Activated CD8-positive, alpha-beta memory T cell treated with anti-CD3 and anti-CD28 coated beads for 36 hours (primary cell): ENCODE measurements around the gene HCN2. TPM values are rescaled to one million over a fixed set of nuclear protein-coding genes. Genes with fewer than 3 reads are reported as not detected.

ENCODE experiments used
- CTCF ChIA-PET: fragments of 350-600 bp; sonication (Branson Sonifier 250); formaldehyde crosslinking; loops from one replicate; lab custom pipeline; 2021; ENCODE audit warnings: antibody characterized with exemption; lab: Charles Lee
- POLR2A ChIA-PET: fragments of 350-600 bp; sonication (Branson Sonifier 250); formaldehyde crosslinking; loops from one replicate; lab custom pipeline; 2021; ENCODE audit warnings: antibody characterized with exemption; lab: Charles Lee
- total RNA-seq, 2 experiments: library from RNA; stranded (reverse); gene quantifications; one replicate each; pipeline ENCODE4 v1.2.3, GENCODE V29; 2021

HCN2 gene
- total RNA-seq, 2 experiments from 2014 or later, result 0.40 to 0.55 TPM

DNA sequence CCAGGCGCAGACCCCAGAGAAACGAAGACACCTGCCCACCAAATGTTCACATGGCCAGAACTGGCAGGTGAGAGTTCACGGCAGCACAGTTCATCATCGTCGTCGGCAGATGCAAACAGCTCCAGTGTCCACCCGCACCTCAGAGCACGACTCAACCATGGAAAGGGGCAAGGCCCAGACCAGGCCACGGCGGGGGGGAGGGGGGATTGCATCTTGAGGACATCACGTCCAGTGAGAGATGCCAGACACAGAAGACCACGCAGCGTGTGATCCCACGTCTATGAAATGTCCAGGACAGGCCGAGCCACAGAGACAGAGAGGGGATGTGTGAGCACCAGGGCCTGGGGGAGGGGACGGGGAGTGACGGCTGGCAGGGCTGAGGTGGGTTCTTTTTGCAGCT is 66.0 kb downstream of the HCN2 start:
- ChIA-PET CTCF (no interaction called here), POLR2A (interaction anchor here (0.6 kb wide), 1 partner anchor 14 kb away, joined by 4 read pairs; no protein-coding TSS in a partner anchor)

DNA sequence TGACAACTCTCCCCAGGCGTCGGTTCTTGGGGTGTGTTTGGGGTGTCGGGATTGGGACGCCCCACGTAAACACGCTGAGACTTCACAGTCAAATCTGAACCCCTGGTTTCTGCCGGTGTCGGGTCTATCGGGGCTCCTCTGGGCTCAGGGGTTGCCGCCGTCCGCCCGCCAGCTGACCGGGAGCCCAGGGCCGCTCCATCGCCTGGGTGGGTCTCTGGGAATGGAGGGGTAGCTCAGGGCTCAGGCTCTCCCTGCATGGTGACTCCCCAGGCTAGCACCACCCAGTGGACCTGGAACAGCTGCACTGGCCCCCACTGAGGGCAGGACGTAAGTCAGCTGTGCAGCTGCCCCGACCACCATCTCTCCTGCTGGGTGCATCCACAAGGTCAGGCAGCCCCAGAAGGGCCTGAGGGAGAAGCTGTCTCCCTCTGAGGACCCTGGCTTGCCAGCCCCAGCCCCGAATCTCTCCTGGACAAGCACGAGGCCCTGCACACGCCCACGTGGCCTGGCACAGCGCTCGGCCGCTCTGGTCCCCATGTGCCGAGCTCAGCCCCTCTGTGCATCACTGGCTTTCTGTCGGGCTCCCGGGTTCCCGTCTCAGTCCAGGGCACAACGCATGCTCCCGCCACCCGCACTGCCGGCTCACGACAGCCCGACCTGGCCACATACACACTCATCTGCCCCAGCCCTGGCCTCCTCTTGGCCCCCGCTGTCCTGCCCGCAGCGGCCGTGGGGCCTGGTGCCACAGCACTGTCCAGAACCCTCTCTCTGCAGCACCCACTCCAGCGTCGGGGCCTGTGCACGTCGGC is 67.3 kb downstream of the HCN2 start:
- CTCF ChIA-PET, result no interaction called here
- POLR2A ChIA-PET, result no interaction called here

- POLR2A ChIA-PET, result no interaction called here
- CTCF ChIA-PET, result no interaction called here
Observed at GRCh38 chr19:657611-658010, 67.9 kb downstream of the HCN2 start.

- CTCF ChIA-PET, result interaction anchor here (1.3 kb wide), 1 partner anchor 76 kb away, joined by 3 read pairs; no protein-coding TSS in a partner anchor
- POLR2A ChIA-PET, result no interaction called here
Observed at GRCh38 chr19:658059-658839, 68.6 kb downstream of the HCN2 start.

GRCh38 chr19:658916-659839 is 69.5 kb downstream of the HCN2 start:
- ChIA-PET POLR2A (interaction anchor here (0.5 to 1.3 kb wide), 2 partner anchors 8 to 27 kb away, joined by 5 to 10 read pairs; no protein-coding TSS in a partner anchor), CTCF (interaction anchor here (1.3 to 2.1 kb wide), 3 partner anchors 20 to 78 kb away, joined by 3 to 5 read pairs (median 3); no protein-coding TSS in a partner anchor)

DNA sequence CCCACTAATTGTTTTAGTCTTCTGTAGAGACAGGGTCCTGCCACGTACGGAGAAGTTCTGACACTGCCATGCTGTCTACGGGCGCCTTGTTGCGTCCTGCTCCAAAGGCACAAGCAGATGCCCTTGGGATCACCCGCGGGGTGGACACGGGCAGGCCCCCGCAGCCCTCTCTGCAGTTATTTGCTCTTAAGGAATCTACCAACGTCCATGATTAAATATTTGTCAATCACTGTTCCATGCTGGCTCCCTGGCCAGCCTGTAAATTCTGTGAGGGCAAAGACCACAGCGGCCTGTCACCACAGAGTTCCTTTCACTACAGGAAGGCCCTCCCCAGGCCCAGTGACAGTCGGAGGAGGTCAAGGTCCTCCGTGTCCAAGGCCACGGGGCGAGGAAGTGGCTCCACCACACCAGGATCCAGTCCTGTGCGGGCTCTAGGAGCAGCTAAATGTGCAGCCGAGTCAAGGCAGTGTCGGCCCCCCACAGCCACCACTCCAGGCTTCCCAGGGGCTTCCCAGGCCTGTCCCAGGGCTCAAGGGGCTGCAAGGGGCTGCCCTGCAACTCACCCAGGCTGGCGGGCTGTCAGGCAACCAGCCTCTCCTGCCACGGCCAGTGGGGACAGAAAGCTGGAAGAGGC is 71.2 kb downstream of the HCN2 start:
- POLR2A ChIA-PET, result interaction anchor here (0.6 to 1.2 kb wide), 2 partner anchors 10 to 49 kb away, joined by 7 to 13 read pairs; no protein-coding TSS in a partner anchor
- CTCF ChIA-PET, result interaction anchor here (0.8 to 2.1 kb wide), 8 partner anchors 12 to 150 kb away, joined by 3 to 5 read pairs (median 3); no protein-coding TSS in a partner anchor

DNA sequence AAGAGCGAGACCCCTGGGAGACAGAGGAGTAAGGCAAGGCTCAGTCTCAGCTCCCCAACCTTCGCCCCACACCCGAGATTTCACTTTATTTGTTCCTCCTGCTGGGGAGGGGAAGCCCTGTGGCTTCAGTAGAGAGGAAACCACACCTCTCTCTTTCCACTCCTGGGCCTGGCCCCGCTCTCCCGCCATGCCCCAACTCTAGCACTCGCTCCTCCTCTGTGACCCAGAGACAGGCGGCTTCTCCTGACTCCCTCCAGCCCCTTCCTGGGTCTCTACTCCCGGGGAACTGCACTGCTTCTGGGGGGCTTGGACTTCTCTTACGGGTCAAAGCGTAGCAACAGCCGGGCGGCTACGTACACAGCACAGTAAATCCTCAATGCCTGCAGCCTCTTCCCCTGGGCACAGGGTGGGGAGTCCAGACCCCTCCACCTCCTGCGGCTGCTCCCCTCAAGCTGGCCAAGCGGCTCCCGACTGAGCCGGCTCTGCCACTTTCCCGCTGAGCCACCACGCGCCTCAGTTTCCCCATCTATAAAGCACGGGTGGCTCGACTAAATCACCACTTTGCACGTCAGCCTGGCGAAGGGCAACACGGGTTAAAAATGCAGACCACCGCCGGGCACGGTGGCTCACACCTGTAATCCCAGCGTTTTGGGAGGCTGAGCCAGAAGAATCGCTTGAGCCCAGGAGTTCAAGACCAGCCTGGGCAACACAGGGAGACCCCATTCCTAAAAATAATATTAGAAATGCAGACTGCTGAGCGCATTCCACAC is 71.9 kb downstream of the HCN2 start:
- POLR2A ChIA-PET, result interaction anchor here (1.2 kb wide), 1 partner anchor 50 kb away, joined by 7 read pairs; no protein-coding TSS in a partner anchor

DNA sequence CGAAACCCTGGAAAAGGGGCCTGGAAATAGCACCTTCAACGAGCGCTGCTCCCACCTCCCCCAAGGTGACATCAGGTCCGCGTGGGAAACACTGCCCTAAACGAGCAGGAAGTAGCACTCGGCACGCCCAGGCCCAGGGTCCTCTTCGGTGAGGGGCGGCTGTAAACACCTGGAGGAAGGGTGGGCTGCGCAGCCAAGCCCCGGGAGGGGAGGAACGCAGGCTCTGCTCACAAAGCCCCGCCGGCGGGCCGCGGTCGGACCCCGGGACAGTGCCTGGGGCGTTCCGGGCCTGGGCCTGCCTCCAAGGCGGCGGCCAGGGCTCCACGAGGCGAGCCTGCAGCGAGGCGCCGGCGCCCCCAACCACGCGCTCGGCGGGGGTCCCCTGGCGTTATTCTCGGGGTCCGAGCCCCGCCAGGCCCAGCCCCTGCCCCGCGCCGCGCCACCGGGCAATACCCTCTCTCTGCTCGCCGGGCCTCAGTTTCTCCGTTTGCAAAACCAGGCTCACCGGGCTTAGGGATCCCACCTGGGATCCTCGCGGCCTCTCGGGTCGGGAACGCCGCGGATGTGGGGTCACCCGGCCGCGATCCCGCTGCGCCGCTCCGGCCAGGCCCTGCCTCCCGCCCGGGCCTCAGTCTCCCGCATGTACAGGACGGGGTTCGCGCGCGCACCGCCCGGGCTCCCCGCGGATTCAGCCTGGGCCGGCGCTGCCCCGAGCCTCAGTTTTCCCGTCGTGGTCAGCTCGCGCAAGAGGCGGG is 72.7 kb downstream of the HCN2 start:
- ChIA-PET POLR2A (interaction anchor here (1.7 to 1.9 kb wide), 3 partner anchors 15 to 72 kb away, joined by 4 to 17 read pairs (median 10); partner anchors contain the start of gene FSTL3), CTCF (interaction anchor here (0.8 to 1.9 kb wide), 3 partner anchors 71 to 130 kb away, joined by 3 to 14 read pairs (median 4); no protein-coding TSS in a partner anchor)

More for the DNA sequence above, 71.9 kb downstream of the HCN2 start:
- CTCF ChIA-PET, result interaction anchor here (0.8 to 1.4 kb wide), 5 partner anchors 12 to 151 kb away, joined by 3 to 4 read pairs (median 3); no protein-coding TSS in a partner anchor

GRCh38 chr19:662962-663681 is 73.4 kb downstream of the HCN2 start, which contains the start of gene RNF126:
RNF126 (minus strand) TSS chr19:663214; CDS start chr19:663121, 93 bp downstream.
- CTCF ChIA-PET, result interaction anchor here (0.8 to 1.9 kb wide), 4 partner anchors 57 to 131 kb away, joined by 3 to 14 read pairs (median 3); no protein-coding TSS in a partner anchor
- POLR2A ChIA-PET, result interaction anchor here (0.7 to 1.9 kb wide), 4 partner anchors 14 to 91 kb away, joined by 4 to 17 read pairs (median 7); partner anchors contain the start of gene FSTL3

DNA sequence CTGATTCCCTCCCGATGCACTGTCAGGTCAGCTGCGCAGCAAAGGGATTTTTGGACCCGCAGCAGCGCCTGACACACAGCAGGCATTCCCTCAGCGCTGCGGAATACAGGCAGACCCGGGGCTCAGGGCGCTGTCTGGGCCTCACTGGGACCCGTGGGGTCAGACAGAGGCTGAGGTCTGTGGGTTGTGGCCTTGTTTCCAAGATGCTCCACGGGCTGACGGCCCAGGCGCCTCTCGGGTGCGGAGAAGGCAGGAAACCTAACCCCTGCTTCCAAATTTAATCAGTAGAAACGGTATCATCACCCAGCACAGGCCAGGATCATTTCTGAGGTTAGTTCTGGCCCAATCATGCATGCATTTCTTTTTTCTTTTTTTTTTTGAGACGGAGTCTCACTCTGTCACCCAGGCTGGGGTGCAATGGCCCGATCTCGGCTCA is 74.0 kb downstream of the HCN2 start:
- ChIA-PET CTCF (interaction anchor here (0.7 to 1.9 kb wide), 5 partner anchors 52 to 131 kb away, joined by 3 to 14 read pairs (median 3); no protein-coding TSS in a partner anchor), POLR2A (interaction anchor here (0.7 to 1.9 kb wide), 4 partner anchors 14 to 92 kb away, joined by 4 to 17 read pairs (median 7); partner anchors contain the start of gene FSTL3)

DNA sequence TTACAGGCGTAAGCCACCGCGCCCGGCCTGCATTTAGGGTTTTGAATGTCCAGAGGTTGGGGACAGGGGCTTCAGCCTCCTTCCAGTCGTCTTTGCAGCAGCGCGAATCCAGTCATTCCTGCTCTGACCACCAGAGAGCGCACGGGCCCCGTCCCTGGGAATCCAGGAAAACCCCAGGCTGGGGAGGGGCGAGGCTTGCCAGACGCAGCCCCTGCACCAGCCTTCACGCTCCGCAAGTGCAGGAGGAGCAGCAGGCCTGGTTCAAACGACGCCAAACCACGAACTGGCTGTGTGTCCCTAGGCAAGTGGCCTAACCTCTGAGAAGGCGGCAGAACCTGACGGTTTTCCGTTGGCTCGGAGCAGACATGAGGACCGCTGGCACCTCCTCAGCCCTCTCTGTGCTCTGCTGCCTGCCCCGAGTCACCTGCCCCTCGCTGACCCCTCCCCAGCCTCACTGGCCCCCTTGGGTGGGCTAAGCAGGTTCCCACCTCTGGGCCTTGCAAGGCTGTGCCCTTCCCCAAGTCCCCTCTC is 75.3 kb downstream of the HCN2 start:
- CTCF ChIA-PET, result interaction anchor here (0.7 to 2.9 kb wide), 3 partner anchors 12 to 74 kb away, joined by 3 to 8 read pairs (median 6); no protein-coding TSS in a partner anchor
- POLR2A ChIA-PET, result interaction anchor here (0.6 kb wide), 1 partner anchor 91 kb away, joined by 8 read pairs; no protein-coding TSS in a partner anchor
